ENCODE results near the gene MYLK2. TPM values are rescaled to one million over a fixed set of nuclear protein-coding genes. Genes with fewer than 3 reads are reported as not detected.
A peak's percentile ranks its signal among the peaks of the same experiment; 100 is the strongest.

Gene MYLK2
- total RNA-seq, 4 donors from 2014 or later: 0.57 TPM; not detected in 3

- Histone ChIP-seq H3K9me3 (no peaks in the 10 kb centered on the region), H3K36me3 (no peaks in the 10 kb centered on the region), H3K4me1 (peaks cover 0 to 3% (median under 1%) of the 10 kb centered on the region in 4 donors), H3K27me3 (no peaks in the 10 kb centered on the region), H3K4me3 (no peak overlapping the region), H3K27ac (no peak overlapping the region)
- TF ChIP-seq CTCF (IDR thresholded peaks at IDR 0.05) (no peak), POLR2A (IDR thresholded peaks at IDR 0.05) (no peak)
- DNase-seq: no peak
Observed at GRCh38 chr20:31817461-31817860, 1.7 kb upstream of the MYLK2 start.

- peaks cover 0 to 10% (median 3%) of the 10 kb centered on the region in 4 donors for H3K4me1 ChIP-seq
- H3K4me3 ChIP-seq: no peak overlapping the region
- DNase-seq: no peak
- no peak overlapping the region for H3K27ac ChIP-seq
- H3K9me3 ChIP-seq: no peaks in the 10 kb centered on the region
- no peaks in the 10 kb centered on the region for H3K36me3 ChIP-seq
- TF ChIP-seq POLR2A (IDR thresholded peaks at IDR 0.05) (no peak), CTCF (IDR thresholded peaks at IDR 0.05) (no peak)
- no peaks in the 10 kb centered on the region for H3K27me3 ChIP-seq
Observed at GRCh38 chr20:31818376-31818908, 714 bp upstream of the MYLK2 start.

- no peak overlapping the region for H3K27ac ChIP-seq
- no peaks in the 10 kb centered on the region for H3K9me3 ChIP-seq
- DNase-seq: no peak
- no peaks in the 10 kb centered on the region for H3K27me3 ChIP-seq
- H3K4me1 ChIP-seq: peaks cover 0 to 10% (median 3%) of the 10 kb centered on the region in 4 donors
- TF ChIP-seq CTCF (IDR thresholded peaks at IDR 0.05) (no peak), POLR2A (IDR thresholded peaks at IDR 0.05) (no peak)
- no peaks in the 10 kb centered on the region for H3K36me3 ChIP-seq
- no peak overlapping the region for H3K4me3 ChIP-seq
Observed at GRCh38 chr20:31820228-31820627, 1.1 kb downstream of the MYLK2 start.

GRCh38 chr20:31821427-31821826, 2.3 kb downstream of the MYLK2 start:
- DNase-seq: no peak
- no peak overlapping the region for H3K27ac ChIP-seq
- H3K4me3 ChIP-seq: no peak overlapping the region
- TF ChIP-seq CTCF (IDR thresholded peaks at IDR 0.05) (no peak), POLR2A (IDR thresholded peaks at IDR 0.05) (no peak)
- H3K4me1 ChIP-seq: peaks cover 0 to 10% (median 3%) of the 10 kb centered on the region in 4 donors
- H3K9me3 ChIP-seq: no peaks in the 10 kb centered on the region
- no peaks in the 10 kb centered on the region for H3K27me3 ChIP-seq
- H3K36me3 ChIP-seq: no peaks in the 10 kb centered on the region

- Histone ChIP-seq H3K4me3 (peak overlapping the region in 1 of 4 donors; percentile 24), H3K27ac (no peak overlapping the region), H3K36me3 (no peaks in the 10 kb centered on the region), H3K27me3 (no peaks in the 10 kb centered on the region), H3K9me3 (no peaks in the 10 kb centered on the region), H3K4me1 (peaks cover 0 to 10% (median 3%) of the 10 kb centered on the region in 4 donors)
- peak; percentile 64 to 86 (median 82) for DNase-seq
- TF ChIP-seq CTCF (IDR thresholded peaks at IDR 0.05) (peak; percentile 94 to 98 (median 96)), POLR2A (IDR thresholded peaks at IDR 0.05) (no peak)
Observed at GRCh38 chr20:31822421-31823330, 3.5 kb downstream of the MYLK2 start.
